SW480 (cell line): Measurements from ENCODE around the gene RHOT1.
"Not testable (repeated sequence)": the region's sequence is repeated elsewhere in the genome, so short reads cannot be mapped to it uniquely, and the experiment has no call there.

Experiments used
- DNase-seq: peaks from one replicate; pipeline ENCODE4 v3.0.0-alpha.2; 2016; ENCODE audit warnings: low spot score

RHOT1 gene

DNA sequence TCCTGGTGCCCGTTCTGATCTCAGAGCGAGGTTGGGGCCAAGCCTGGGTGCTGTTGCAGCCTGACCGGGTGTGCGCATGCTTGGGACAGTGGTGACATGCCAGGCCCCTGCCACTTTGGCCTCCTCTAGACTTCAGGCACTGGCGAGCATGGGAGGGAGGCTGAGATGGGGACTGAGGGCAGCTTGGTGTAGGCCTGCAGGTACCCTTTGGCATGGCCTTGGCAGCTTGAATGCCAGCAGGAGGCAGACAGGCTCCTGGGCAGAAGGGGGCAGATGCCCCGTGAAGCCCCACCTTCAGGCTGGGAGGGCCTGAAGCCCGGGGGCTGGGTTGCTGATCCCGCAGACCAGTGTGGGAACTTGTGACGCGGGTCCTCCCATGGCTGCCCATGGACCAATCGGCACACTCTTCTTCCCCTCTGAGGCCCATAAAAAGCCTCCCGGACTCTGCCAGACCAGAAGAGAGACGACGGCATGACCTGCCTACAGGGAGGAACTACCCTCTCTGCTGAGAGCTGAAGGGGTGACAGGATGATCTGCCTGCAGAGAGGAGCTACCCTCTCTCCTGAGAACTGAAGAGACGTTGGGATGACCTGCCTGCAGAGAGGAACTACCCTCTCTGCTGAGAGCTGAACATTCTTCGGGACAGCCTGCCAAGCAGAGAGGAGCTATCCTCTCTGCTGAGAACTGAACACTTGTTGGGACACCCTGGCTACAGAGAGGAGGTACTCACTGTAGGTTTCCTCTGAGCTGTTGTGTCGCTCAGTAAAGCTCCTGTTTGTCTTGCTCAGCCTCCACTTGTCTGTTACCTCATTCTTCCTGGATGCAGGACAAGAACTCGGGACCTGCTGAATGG, 17.5 kb downstream of the RHOT1 start:
- DNase-seq: no peak

DNA sequence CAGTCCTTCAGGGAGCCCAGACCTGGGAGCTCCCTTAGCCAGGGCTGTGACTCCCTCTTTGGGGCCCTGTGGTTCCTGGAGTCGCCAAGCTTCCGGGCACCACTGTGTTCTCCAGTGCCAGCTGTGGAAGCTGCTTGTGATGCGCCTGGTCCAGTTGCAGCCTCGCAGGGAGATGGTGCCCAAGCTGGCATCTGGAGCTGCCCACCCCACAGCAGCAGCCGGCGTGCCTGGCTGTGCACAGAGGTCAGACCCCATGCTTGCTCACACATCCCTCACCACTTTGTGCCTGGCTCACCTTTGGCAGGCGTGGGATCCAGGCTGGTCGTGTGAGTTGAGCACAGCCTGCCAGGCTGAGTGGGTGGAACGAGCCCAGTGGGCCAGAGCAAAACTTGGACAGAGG, 18.2 kb downstream of the RHOT1 start:
- DNase-seq: no peak

DNA sequence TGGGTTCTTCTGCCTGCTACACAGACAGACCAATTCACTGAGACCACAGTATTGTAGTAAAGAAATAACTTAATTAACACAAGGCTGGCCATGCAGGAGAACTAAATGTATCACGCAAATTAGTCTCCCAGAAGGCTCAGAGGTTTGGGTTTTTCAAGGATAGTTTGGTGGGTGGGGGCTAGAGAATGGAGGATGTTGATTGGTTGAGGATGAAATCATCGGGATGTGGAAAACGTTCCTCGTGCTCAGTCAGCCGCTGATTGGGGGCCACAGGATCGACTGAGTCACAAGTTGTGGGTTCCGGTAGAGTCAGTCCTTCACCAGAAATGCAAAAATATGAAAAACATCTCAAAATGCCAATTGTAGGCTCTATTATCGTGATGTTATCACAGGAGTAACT, 18.7 kb downstream of the RHOT1 start:
- no peak for DNase-seq

DNA sequence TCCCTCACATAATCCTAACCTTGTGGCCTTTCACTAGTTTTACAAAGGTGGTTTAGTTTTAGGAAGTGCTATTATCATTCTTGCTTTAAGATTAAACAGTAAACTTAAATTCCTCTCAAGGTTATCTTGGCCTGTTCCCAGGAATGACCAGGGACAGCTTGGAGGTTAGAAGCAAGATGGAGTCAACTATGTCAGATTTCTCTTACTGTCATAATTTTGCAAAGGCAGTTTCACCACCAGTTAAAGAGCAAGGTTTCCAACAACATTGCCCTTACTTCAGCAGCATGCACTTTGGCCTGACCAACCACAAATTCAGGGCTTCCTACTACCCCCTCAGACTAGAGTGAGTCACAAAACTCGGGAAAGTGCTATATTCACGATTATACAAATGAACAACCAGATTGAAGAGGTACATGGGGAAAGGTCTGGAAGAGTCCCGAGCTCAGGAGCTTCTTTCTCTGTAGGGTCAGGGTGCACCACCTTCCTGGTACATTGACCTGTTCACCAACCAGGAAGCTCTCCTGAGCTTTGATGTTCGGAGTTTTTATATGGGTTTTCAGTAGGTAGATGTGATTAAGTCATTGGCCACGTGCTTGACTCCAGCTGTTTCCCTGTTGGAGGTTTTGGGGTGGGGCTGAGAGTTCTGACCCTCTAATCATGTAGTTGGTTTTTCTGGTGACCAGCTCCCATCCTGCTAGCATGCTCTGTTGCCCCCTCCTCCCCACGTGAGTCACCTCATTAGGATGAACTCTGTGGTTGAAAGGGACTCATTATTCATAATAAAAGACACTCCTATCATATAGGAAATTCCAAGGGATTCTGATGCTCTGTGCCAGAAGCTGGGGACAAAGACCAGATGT, 19.4 kb downstream of the RHOT1 start:
- DNase-seq: peak; percentile 95

DNA sequence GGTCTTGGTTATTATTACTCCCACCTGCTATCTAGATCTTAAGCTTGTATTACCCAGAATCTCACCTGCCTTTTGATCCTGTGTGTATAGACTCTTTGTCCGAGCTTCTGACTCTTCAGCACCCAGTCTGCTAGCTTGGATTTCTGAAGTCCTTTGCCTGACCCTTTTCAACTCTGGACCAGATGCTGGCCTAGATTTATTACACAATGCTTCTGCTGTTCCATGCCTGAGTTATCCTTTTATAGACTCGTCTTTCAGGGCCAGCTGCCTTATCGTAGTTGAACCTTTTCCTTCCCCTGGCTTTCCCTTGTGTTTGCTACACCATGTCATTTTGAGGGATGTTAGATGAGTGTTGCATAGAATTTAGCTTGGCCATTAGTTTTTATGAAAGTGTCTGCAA, 32.6 kb downstream of the RHOT1 start:
- DNase-seq: no peak

DNA sequence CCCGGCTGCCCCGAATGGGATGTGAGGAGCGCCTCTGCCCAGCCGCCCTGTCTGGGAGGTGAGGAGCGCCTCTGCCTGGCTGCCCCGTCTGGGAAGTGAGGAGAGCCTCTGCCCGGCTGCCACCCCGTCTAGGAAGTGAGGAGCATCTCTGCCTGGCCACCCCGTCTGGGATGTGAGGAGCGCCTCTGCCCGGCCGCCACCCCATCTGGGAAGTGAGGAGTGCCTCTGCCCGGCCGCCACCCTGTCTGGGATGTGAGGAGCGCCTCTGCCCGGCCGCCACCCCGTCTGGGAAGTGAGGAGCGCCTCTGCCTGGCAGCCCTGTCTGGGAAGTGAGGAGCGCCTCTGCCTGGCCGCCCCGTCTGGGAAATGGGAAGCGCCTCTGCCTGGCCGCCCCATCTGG, 36.4 kb downstream of the RHOT1 start:
- DNase-seq: not testable (repeated sequence)

DNA sequence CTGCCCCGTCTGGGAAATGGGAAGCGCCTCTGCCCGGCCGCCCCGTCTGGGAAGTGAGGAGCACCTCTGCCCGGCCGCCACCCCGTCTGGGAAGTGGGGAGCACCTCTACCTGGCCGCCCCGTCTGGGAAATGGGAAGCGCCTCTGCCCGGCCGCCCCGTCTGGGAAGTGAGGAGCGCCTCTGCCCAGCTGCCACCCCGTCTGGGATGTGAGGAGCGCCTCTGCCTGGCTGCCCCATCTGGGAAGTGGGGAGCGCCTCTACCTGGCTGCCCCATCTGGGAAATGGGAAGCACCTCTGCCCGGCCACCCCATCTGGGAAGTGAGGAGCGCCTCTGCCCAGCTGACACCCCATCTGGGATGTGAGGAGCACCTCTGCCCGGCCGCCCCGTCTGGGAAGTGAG, 36.8 kb downstream of the RHOT1 start:
- not testable (repeated sequence) for DNase-seq

DNA sequence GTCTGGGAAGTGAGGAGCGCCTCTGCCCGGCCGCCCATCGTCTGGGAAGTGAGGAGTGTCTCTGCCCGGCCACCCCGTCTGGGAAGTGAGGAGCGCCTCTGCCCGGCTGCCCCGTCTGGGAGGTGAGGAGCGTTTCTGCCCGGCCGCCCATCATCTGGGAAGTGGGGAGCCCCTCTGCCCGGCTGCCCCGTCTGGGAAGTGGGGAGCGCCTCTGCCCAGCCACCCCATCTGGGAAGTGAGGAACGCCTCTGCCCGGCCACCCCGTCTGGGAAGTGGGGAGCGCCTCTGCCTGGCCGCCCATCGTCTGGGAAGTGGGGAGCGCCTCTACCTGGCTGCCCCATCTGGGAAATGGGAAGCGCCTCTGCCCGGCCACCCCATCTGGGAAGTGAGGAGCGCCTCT, 37.2 kb downstream of the RHOT1 start:
- not testable (repeated sequence) for DNase-seq

DNA sequence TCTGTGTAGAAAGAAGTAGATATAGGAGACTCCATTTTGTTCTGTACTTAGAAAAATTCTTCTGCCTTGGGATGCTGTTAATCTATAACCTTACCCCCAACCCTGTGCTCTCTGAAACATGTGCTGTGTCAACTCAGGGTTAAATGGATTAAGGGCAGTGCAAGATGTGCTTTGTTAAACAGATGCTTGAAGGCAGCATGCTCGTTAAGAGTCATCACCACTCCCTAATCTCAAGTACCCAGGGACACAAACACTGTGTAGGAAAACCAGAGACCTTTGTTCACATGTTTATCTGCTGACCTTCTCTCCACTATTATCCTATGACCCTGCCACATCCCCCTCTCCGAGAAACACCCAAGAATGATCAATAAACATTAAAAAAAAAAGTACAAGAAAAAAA, 38.0 kb downstream of the RHOT1 start:
- DNase-seq: not testable (repeated sequence)

DNA sequence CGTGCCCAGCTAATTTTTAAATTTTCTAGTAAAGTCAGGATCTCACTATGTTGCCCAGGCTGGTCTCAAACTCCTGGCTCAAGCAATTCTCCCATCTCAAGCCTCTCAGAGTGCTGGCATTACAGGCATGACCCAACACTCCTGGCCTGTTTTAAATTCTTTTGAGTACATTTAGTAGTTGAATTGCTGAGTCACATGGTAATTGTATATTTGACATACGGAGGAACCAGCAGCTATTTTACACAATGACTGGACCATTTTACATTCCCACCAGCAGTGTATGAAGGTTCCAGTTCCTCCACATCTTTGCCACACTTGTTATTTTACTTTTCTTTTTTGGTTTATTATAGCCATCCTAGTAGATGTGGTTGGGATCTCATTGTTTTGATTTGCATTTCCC, 43.6 kb downstream of the RHOT1 start:
- no peak for DNase-seq

DNA sequence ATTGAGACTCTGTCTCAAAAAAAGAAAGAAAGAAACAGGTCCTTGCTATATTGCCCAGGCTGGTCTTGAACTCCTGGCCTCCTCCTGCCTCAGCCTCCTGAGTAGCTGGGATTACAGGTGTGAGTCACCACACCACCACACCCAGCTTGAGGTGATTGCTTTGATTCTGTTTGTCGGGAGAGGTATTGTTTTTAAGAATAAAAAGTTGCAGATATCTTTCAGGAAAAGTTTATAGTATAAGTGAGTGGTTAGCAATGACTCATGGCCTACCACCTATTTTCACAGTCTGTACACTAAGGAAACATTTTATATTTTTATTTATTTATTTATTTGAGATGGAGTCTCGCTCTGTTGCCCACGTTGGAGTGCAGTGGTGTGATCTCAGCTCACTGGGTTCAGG, 45.0 kb downstream of the RHOT1 start:
- no peak for DNase-seq

DNA sequence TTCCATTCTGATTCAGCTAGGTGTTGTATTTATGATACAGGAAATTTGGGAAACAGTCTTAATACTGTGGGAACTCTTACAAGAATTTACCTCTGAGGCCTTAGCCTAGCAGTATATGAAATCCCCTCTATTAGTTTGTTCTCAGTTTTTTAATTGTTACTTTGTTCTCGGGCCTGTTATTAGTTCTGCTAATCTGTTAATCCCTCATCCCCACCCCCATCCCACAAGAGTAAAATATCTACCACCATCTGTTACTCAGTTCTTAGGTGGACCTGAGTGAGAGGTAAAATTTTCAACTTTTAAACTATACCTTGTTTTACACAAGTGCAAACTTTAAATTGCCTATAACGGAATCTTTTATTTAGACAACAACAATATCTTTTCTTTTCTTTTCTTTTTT, 47.0 kb downstream of the RHOT1 start:
- DNase-seq: no peak

DNA sequence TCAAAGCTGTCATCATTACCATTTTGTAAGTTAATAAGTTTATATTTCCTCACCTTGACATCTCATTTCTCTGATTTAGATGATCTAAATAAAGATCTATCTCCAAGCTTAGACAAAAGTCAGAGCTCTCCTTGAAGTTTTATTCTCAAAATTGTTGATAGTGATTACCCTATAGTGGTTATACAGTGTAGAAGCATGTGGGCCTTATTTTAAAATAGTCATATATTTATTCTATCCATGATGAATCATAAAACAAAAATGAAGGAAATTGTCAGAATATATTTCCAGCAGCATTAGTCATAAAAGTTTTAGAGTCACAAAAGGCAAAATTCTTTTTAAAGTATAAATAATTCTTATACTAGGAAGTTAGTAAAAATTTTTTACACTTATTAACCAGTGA, 49.0 kb downstream of the RHOT1 start:
- DNase-seq: no peak

DNA sequence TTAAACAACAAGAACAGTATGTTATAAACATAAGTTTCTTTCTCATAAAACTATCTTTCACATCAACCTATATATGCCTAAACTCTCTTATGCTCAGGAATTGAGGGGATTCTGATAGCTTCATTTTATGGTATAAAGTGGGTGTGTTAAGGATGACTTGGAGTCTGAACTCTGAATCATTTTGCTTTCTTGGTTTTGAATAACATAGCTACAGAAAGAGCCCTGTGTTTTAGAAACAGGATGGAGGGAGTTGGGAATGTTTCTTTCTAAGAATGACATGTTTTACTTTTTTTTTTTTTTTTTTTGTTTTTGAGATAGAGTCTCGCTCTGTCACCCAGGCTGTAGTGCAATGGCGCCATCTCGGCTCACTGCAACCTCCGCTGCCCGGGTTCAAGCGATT, 50.1 kb downstream of the RHOT1 start:
- no peak for DNase-seq

DNA sequence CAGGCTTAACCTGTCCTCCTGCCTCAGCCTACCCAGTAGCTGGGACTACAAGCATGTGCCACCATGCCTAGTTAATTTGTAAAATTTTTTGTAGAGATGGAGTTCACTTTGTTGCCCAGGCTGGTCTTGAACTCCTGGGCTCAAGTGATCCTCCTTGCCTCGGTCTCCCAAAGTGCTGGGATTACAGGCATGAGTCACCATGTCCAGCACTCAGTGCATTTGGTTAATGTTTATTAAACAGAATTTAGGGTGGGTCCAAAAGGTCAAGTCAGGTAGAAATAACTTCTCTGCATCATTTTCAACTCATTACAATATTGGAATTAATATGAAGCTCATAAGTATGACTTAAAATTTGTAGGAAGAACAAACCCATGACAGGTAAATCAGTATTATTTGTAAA, 55.7 kb downstream of the RHOT1 start:
- no peak for DNase-seq

DNA sequence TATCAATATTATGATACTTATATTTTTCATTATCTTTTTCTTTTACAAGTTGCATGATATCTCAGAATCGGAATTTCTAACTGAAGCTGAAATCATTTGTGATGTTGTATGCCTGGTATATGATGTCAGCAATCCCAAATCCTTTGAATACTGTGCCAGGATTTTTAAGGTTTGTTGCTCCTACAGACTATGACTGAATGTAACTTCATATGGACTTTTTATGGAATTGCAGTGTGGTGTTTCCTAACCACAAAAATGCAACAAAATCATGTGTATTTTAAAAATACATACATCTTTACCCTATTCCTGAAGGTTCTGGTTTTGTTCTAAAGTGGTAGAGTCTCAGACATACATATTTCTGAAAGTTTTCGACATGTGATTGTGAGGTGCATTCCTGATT, 64.6 kb downstream of the RHOT1 start:
- DNase-seq: no peak

DNA sequence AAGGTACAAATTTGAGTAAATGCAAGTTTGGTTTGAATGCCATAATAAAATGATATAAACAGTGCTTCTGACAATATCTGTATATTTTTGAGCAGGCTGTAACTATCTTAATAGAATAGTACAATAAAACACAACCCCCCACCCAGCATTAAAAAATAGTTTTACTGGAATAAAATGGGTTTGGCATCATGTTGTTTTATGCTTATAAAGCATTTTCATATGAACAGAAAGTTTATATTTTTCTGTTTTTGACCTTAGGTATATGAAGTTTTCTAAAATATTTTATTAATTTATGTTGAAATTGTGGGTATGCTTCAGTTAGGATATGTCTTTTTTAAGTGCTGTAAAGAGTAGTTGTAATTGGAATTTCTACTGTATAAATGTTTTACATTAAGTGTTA, 66.1 kb downstream of the RHOT1 start:
- no peak for DNase-seq

DNA sequence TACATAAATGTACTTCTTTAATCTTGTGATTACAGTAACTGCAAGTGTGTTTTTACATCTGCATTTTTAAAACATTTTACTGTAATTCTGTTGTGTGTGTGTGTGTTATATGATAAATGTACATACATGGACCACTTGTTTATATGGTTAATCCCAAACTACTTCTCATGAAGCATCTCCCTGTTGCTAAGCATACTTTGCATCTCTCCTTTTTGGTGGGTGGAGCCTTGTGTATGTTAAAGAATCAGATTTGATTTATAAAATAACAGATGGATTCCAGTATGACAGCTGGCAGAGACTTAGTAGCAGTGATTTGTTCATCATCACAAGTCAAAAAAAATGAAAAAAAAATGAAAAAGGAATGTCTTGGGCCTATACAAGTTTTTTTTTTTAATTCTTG, 67.3 kb downstream of the RHOT1 start:
- DNase-seq: no peak

DNA sequence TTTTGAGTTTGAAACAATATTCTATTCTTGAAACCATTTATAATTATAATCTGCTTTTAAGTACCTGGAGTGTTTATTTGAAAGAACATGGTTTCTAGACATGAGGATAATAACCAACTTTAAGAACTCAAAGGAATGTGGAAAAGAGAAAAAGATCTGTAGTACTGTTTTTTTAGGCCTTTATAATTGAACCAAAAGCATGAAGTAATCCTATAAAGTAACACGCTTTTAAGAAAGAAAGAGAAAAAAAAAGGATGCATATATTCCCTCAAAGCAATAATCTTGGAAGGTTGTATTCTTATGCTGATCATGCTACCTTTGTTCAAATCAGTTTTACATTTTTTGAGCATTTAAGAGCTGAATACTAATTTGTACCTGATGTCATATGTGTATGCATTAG, 69.4 kb downstream of the RHOT1 start:
- DNase-seq: no peak

DNA sequence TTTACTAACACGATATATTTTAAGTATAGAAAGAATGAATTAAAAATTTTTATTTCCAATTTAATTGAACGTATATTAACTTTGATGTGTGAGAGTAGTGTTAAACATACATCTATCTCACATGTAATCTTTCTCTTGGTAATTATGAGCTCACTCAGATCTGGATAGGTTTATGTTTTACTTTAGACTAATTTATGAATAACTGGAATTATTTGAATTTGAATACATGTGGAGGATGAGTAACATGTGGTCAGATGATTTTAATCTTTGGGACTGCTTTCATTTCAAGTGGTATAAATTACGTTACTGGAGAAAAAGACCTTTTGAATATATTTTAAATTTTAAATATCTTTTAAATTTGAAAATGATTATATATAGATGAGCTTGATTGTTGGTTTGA, 73.4 kb downstream of the RHOT1 start:
- no peak for DNase-seq

DNA sequence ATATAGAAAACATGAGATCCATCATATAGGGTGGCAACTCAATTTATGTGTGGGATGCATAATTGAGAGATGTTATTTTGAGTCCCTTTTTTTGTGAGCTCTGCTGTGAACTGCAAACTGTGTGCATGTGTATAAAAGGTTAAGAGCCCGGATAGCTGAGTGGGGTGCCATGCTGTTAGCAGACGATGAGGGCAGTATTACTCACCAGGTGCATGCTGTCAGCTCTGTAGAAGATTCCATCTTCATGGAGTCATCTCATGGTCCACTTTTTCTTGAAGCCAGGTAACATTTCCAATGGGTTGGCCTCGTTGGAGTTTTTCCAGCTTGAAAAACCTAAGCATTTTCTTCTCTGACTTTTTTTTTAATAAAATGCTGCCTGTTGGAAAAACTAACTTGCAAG, 80.3 kb downstream of the RHOT1 start:
- DNase-seq: no peak

DNA sequence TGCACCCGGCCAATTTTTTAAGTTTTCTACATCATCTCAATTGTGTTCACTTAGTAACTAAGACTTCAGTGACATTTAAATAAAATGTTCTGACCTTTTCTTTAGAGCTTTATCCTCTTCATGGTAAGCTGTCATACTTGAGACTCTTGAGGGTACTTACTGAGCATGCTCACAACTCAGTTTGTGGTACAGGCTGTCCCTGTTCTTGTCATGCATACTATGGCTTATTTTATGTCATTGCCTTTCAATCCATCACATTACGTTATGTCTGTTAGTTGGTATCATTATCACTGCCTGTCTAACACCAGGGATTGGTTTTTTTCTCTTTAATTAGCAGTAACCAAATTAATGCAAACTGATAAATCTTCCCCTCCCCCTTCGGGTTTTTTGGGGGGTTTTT, 81.4 kb downstream of the RHOT1 start:
- no peak for DNase-seq

DNA sequence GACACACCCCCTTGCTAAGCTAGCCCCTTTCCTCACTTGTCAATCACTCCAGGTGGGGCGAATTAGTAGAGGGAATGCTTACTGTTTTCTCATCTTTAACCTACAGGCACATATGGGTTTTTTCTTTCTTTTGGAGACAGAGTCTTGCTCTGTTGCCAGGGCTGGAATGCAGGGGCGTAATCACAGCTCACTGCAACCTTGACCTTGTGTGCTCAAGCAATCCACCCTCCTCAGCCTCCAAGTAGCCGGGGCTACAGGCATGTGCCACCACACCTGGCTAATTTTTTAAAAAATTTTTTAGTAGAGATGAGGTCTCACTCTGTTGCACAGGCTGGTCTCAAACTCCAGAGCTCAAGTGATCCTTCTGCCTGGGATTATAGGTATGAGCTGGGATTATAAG, 84.6 kb downstream of the RHOT1 start:
- DNase-seq: no peak
